ENCODE measurements around the gene RHCE. TPM values are rescaled to one million over a fixed set of nuclear protein-coding genes. Genes with fewer than 3 reads are reported as not detected.
"Not testable (repeated sequence)": the region's sequence is repeated elsewhere in the genome, so short reads cannot be mapped to it uniquely, and the experiment has no call there.

Gene RHCE
- total RNA-seq, 1 experiment from 2014 or later, result 0.62 TPM

GRCh38 chr1:25327864-25328790 lies 92.5 kb downstream of the RHCE start:
- H3K4me3 ChIP-seq (ENCODE audit: insufficient read depth, low read depth, low read length); H3K36me3 ChIP-seq (replicated peaks; ENCODE audit: control insufficient read depth, insufficient read depth, low read length); DNase-seq; H3K27me3 ChIP-seq (ENCODE audit: control insufficient read depth, insufficient read depth, low read length): not testable (repeated sequence)

GRCh38 chr1:25324407-25324806 lies 96.2 kb downstream of the RHCE start:
- DNase-seq; H3K36me3 ChIP-seq (replicated peaks; ENCODE audit: control insufficient read depth, insufficient read depth, low read length); H3K27me3 ChIP-seq (ENCODE audit: control insufficient read depth, insufficient read depth, low read length); H3K4me3 ChIP-seq (ENCODE audit: insufficient read depth, low read depth, low read length): not testable (repeated sequence)

GRCh38 chr1:25322127-25322526 lies 98.5 kb downstream of the RHCE start:
- DNase-seq, result not testable (repeated sequence)

DNA sequence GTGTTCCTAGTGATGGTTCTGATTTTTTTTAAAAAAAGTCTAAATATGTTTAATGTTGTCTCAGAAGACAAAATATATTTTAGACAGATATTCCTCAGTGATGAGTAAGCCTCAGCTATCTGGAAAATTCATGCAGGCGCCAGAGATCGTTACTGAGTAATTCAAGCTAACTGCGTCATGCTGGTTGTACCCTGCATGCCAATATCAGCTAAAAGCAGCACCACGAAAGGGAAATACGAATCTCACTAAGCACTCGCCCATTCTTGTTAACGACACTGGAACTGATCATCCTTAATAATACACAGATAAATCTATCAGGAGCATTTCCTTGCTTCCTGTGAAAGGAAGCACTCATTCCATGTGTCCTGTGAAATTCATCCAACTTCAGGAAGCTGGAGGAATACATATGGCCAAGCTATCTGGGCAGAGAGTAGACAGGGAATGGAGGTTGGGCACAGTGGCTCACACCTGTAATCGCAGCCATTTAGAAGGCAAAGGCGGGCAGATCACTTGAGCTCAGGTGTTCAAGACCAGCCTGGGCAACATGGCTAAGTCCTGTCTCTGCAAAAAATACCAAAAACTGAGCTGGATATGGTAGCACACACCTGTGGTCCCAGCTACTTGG lies 100.2 kb downstream of the RHCE start:
- not testable (repeated sequence) for H3K36me3 ChIP-seq (replicated peaks; ENCODE audit: control insufficient read depth, insufficient read depth, low read length); DNase-seq; H3K4me3 ChIP-seq (ENCODE audit: insufficient read depth, low read depth, low read length); H3K27me3 ChIP-seq (ENCODE audit: control insufficient read depth, insufficient read depth, low read length)

More at GRCh38 chr1:25322127-25322526, 98.5 kb downstream of the RHCE start:
- not testable (repeated sequence) for H3K4me3 ChIP-seq (ENCODE audit: insufficient read depth, low read depth, low read length); H3K27me3 ChIP-seq (ENCODE audit: control insufficient read depth, insufficient read depth, low read length); H3K36me3 ChIP-seq (replicated peaks; ENCODE audit: control insufficient read depth, insufficient read depth, low read length)

DNA sequence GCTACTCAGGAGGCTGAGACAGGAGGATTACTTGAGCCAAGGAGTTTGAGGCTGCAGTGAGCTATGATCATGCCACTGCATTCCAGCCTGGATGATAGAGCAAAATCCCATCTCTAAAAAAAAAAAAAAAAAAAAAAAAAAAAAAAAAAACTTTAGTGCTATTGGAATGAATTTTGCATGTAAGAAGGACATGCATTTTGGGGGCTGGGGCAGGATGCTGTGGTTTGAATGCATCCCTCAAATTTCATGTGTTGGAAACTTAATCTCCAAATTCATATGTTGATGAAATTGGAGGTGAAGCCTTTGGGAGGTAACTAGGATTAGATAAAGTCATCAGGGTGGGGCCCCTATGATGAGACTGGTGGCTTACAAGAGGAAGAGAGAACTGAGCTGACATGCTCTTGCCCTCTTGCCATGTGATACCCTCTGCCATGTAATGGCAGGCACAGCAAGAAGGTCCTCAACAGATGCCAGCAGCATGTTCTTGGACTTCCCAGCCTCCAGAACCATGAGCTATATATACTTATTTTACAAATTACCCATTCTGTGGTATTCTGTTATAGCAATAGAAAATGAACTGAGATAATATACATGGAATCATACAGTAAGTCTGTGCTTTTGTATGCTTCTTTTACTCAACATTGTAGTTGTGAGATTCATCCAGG lies 107.7 kb downstream of the RHCE start:
- DNase-seq; H3K4me3 ChIP-seq (ENCODE audit: insufficient read depth, low read depth, low read length); H3K36me3 ChIP-seq (replicated peaks; ENCODE audit: control insufficient read depth, insufficient read depth, low read length); H3K27me3 ChIP-seq (ENCODE audit: control insufficient read depth, insufficient read depth, low read length): not testable (repeated sequence)

Other genes starting within 250 kb of the RHCE start
- gene SYF2, start 188.3 kb downstream of the RHCE start, total RNA-seq (2014; rRNA removed; shearing (Covaris generic)), result 36.6 and 58.4 TPM in 2 replicates
- 62.4 and 92.4 TPM in 2 replicates for gene RSRP1, start 173.4 kb downstream of the RHCE start, total RNA-seq (2014; rRNA removed; shearing (Covaris generic))
- 0.10 and 0.30 TPM in 2 replicates for gene RHD, start 148.3 kb downstream of the RHCE start, total RNA-seq (2014; rRNA removed; shearing (Covaris generic))
- 79.7 and 90.5 TPM in 2 replicates for gene TMEM50A, start 82.5 kb downstream of the RHCE start, total RNA-seq (2014; rRNA removed; shearing (Covaris generic))
- gene MACO1, start 10.1 kb upstream of the RHCE start, total RNA-seq (2014; rRNA removed; shearing (Covaris generic)), result 13.6 and 15.6 TPM in 2 replicates
- 47.0 and 47.9 TPM in 2 replicates for gene LDLRAP1, start 122.8 kb upstream of the RHCE start, total RNA-seq (2014; rRNA removed; shearing (Covaris generic))
- 19.5 and 25.6 TPM in 2 replicates for gene MAN1C1, start 196.0 kb upstream of the RHCE start, total RNA-seq (2014; rRNA removed; shearing (Covaris generic))